HUES64 (cell line): ENCODE results near the gene KDM2B.

Source experiments
- H3K27ac ChIP-seq: 2 replicates; pipeline ENCODE4 v1.7.0; 2013; ENCODE audit warnings: low read depth, low read length, inconsistent platforms
- H3K27me3 ChIP-seq: 2 replicates; pipeline ENCODE4 v1.6.1; 2013; ENCODE audit warnings: mild to moderate bottlenecking, low read length; ENCODE audit not compliant: insufficient read depth
- H3K36me3 ChIP-seq: 2 replicates; pipeline ENCODE4 v1.6.1; 2013; ENCODE audit warnings: mild to moderate bottlenecking, low read length; ENCODE audit not compliant: insufficient read depth
- H3K4me1 ChIP-seq: 2 replicates; pipeline ENCODE4 v1.6.1; 2013; ENCODE audit warnings: mild to moderate bottlenecking, low read length, moderate library complexity; ENCODE audit not compliant: insufficient read depth
- H3K4me3 ChIP-seq: 2 replicates; pipeline ENCODE4 v1.5.1; 2013; ENCODE audit warnings: mild to moderate bottlenecking, low read length, moderate library complexity
- H3K9ac ChIP-seq: 2 replicates; pipeline ENCODE4 v1.6.1; 2013; ENCODE audit warnings: mild to moderate bottlenecking, low read depth, low read length
- H3K9me3 ChIP-seq: 2 replicates; pipeline ENCODE4 v1.6.1; 2013; ENCODE audit warnings: low read depth, low read length; ENCODE audit not compliant: insufficient read depth
- WGBS: fragments of 150-250, 120-280 bp; methylation state at CpG from one replicate; pipeline ENCODE4 v1.1.7; 2013; ENCODE audit warnings: missing lambda C conversion rate; 5-methylcytosine and 5-hydroxymethylcytosine counted together

The KDM2B gene

DNA sequence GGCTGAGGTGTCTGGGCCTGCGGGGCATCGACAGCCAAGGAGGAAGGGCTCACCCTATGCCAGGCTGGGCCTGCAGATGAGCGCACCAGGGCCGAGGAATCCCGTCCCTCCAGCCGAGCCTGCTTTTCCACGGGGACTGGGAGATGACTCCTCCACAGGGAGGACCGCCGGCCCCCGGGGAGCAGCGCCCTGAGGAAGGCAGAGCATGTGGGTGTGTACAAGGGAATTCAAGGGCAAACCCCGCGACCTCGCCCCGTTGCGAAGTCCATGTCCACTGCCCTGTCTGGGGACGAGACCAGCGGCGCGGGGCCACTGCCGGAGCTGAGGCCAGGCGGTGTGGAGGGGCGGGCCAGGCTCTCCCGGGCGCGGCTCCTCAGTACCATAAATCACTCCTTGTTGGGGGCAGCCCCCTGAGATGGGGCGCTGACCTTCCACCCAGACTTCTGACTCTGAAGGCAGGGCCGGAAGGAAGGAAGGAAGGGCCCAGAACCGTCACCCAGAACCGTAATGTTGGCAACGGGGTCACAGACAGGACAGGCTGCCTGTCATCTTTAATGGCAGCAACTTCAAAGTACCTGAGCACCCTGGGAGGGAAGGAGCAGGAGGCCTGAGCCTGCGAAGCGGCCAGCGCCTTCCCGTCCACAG is 128.4 kb downstream of the KDM2B start:
- H3K4me3 ChIP-seq: no peak overlapping the region
- H3K27me3 ChIP-seq: no peaks in the 10 kb centered on the region
- H3K4me1 ChIP-seq: no peaks in the 10 kb centered on the region
- peaks cover 38% of the 10 kb centered on the region for H3K36me3 ChIP-seq
- no peak overlapping the region for H3K27ac ChIP-seq
- WGBS: 96% methylated on average over 35 of the region's 35 CpGs
- H3K9ac ChIP-seq: no peak overlapping the region
- H3K9me3 ChIP-seq: no peaks in the 10 kb centered on the region

DNA sequence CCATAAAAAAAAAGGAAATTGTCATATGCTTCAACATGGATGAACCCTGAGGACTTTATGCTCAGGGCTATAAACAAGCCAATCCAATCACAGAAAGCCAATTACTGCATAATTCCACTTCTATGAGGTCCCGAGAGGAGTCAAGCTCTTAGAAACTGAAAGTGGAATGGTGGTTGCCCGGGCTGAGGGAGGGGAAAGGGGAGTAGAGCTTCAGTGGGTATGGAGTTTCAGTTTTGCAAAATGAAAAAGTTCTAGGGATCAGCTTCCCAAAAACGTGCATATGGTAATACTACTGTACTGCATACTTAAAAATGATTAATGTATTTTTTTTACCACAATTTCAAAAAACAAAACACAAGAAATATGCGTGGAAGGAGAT is 128.9 kb downstream of the KDM2B start:
- no peaks in the 10 kb centered on the region for H3K9me3 ChIP-seq
- no peaks in the 10 kb centered on the region for H3K27me3 ChIP-seq
- H3K4me1 ChIP-seq: no peaks in the 10 kb centered on the region
- no peak overlapping the region for H3K27ac ChIP-seq
- 97% methylated on average over 4 of the region's 4 CpGs for WGBS
- peaks cover 39% of the 10 kb centered on the region for H3K36me3 ChIP-seq
- H3K9ac ChIP-seq: no peak overlapping the region
- no peak overlapping the region for H3K4me3 ChIP-seq

DNA sequence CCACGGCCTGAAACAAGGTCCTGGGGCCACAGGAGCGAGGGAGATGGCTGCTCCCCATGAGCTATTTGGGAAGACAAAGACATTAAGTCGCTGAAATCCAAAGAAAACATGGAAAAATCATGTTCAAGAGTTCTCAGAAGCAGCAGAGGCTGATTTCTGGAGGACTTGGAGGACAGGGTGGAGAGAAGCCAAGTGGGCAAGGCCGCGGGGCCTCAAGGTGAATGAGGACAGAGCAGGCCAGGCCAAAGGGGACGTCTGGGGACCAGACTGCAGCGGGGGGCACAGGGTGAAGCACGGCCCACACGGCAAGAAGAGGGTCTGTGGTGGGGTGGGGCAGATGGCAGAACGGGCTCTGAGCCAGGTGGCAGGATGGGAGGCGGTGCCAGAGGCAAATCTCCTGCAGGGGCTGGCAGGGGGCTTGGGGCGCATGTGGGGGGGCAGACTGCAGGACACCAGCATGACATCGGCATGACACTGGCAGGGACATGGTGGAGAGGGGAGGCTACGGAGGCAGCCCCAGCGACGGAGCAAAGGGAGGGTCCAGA is 132.0 kb downstream of the KDM2B start:
- H3K36me3 ChIP-seq: peaks cover 65% of the 10 kb centered on the region
- no peak overlapping the region for H3K4me3 ChIP-seq
- no peaks in the 10 kb centered on the region for H3K27me3 ChIP-seq
- no peak overlapping the region for H3K9ac ChIP-seq
- H3K27ac ChIP-seq: no peak overlapping the region
- 92% methylated on average over 16 of the region's 16 CpGs for WGBS
- no peaks in the 10 kb centered on the region for H3K4me1 ChIP-seq
- no peaks in the 10 kb centered on the region for H3K9me3 ChIP-seq

GRCh38 chr12:121446750-121447149 is 134.1 kb downstream of the KDM2B start:
- no peak overlapping the region for H3K4me3 ChIP-seq
- 88% methylated on average over 3 of the region's 3 CpGs for WGBS
- H3K36me3 ChIP-seq: peaks cover 69% of the 10 kb centered on the region
- H3K9me3 ChIP-seq: no peaks in the 10 kb centered on the region
- H3K4me1 ChIP-seq: no peaks in the 10 kb centered on the region
- no peaks in the 10 kb centered on the region for H3K27me3 ChIP-seq
- no peak overlapping the region for H3K9ac ChIP-seq
- H3K27ac ChIP-seq: no peak overlapping the region

DNA sequence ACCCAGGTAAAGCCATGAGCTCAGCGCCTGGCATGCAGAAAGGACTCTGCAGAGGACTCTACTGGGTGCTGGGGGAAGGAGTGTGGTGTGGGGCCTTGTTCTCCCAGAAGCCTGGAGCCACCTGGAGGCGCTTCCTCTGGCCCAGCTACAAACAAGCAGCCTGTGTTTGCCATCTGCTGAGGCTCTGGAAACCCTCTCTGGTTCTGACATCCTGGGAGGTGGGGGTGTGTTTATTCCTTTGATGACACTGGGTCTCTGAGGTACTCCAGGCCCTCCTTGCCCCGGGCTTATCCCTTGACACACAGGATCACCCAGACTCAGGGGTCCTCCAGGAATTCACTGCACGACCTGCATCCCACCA is 136.0 kb downstream of the KDM2B start:
- peaks cover 78% of the 10 kb centered on the region for H3K36me3 ChIP-seq
- H3K4me3 ChIP-seq: no peak overlapping the region
- H3K9me3 ChIP-seq: no peaks in the 10 kb centered on the region
- 96% methylated on average over 4 of the region's 4 CpGs for WGBS
- H3K9ac ChIP-seq: no peak overlapping the region
- H3K27me3 ChIP-seq: no peaks in the 10 kb centered on the region
- no peak overlapping the region for H3K27ac ChIP-seq
- H3K4me1 ChIP-seq: no peaks in the 10 kb centered on the region

DNA sequence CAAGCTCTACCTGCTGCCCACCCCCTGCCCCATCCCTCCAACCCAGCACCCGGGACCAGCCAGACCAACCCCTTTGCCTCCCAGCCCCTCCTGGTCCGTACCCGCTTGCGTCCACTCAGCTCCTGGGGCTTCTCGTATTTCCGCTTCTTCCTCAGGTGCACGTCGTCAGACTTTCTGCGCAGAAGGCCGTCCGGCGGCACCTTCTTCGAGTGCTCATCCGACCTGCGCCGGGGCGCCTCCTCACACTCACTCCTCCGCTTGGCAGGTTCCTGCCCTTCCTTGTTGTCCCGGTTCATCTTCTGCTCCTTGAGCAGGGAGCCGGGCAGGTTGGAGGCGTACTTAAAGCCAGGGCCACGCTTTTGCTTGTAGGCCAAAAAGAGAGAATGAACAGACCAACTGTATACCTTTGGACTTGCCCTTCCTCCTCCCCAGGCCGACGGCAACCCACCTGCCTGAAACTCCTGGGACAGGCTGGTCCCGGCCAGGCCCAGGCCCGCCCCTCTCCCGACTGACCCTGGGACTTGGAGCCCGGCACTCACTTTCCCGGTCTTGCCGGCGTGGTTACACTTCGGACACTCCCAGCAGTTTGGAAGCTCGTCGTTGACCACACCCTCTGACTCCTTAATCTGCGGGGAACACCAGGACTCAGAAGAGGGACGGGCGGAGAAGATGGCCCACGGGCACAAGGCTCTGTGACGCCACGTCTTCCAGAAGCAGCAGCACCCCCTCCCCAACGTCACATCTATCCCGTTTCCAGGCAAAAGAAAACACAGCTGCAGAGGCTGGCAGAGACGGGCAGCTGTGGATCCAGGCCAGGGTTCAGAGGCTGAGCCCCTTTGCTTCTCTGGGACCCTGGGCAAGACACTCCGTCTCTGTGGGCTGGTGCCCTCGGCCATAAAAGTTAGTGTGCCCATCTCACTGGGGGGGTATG is 136.6 kb downstream of the KDM2B start:
- no peak overlapping the region for H3K9ac ChIP-seq

DNA sequence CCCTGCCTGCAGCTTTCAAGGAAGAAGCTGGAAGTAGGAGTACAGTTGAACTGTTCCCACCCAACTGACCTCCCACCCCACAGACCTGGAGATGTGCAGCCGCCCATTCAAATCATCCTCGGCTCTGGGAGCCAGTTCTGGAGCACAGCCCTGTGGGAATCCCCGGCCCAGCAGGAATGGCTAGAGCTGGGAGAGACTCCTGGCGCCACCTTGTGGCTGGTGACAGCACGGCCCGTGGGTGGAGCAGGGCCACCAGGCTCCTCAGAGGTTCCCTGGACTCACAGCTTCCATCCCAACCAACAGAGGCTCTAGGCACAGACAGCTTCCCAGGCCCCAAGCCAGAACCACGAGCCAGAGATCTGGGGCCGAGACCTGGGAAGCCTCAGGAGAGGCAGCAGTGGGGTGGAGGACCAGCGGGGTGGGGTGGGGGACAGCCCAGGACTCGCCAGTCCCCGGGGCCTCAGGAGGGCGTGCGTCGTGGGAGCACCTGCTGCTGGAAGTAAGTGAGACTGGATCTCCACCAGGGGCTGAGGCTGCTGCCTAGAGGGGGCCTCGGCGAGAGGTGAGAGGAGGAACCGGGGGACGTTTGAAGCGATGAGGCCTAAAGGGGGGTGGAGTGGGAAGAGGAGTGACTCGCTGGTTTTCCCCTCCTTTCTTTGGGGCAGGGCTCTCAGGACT is 137.5 kb downstream of the KDM2B start:
- peaks cover 81% of the 10 kb centered on the region for H3K36me3 ChIP-seq
- peak overlapping the region; percentile 16; the same call in 1 of the 2 replicates for H3K27ac ChIP-seq
- no peaks in the 10 kb centered on the region for H3K27me3 ChIP-seq
- no peaks in the 10 kb centered on the region for H3K4me1 ChIP-seq
- 63% methylated on average over 20 of the region's 20 CpGs for WGBS
- H3K4me3 ChIP-seq: no peak overlapping the region
- no peaks in the 10 kb centered on the region for H3K9me3 ChIP-seq
- H3K9ac ChIP-seq: no peak overlapping the region

More for the DNA sequence above, 136.6 kb downstream of the KDM2B start:
- Histone ChIP-seq H3K4me3 (no peak overlapping the region), H3K27ac (no peak overlapping the region), H3K27me3 (no peaks in the 10 kb centered on the region), H3K4me1 (no peaks in the 10 kb centered on the region), H3K9me3 (no peaks in the 10 kb centered on the region), H3K36me3 (peaks cover 79% of the 10 kb centered on the region)
- 91% methylated on average over 45 of the region's 45 CpGs for WGBS

DNA sequence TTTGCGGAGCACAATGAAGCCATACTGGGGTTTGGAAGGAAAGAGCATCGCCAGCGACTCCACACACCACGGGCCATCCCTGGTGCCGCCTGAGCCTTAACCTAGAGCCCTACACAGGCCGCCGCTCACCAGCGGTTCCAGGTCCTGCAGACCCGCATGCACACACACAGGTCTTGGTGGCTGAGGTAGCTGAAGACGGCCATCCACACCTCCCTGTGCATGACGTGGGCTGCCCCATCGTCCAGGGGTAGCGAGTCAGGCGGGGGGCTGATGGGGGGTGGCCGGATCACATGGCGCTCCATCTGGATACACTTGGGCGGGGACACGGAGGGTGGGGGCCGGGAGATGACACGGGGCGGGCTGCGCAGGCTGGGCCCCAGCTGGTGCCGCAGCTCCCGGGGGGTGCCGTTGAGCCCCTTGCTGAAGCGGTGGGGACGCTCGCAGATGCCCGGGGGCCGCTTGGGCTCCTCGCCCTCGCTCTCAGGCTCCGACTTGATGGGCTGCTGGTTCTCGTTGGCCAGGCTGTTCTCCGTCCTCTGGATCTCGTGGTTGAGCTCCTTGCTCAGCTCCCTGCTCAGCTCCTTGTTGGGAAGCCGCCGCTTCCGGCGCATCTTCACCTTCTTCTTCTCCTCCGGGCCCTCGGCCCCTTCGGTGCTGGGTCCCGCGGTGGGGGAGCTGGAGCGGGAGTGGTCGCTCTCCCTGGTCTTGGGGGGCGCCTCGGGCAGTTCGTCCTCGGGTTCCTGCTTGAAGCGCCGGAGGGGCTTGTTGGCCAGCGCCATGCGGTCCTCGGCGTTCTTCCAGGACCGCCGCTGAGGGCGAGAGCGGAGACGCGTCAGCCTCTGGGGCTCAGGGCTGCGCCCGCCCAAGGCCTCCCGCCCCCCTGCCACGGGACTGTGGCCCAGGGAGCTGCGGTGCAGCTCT is 138.5 kb downstream of the KDM2B start:
- no peaks in the 10 kb centered on the region for H3K9me3 ChIP-seq
- H3K4me1 ChIP-seq: no peaks in the 10 kb centered on the region
- no peak overlapping the region for H3K4me3 ChIP-seq
- no peak overlapping the region for H3K27ac ChIP-seq
- 96% methylated on average over 68 of the region's 68 CpGs for WGBS
- H3K36me3 ChIP-seq: peaks cover 85% of the 10 kb centered on the region
- H3K9ac ChIP-seq: no peak overlapping the region
- no peaks in the 10 kb centered on the region for H3K27me3 ChIP-seq

DNA sequence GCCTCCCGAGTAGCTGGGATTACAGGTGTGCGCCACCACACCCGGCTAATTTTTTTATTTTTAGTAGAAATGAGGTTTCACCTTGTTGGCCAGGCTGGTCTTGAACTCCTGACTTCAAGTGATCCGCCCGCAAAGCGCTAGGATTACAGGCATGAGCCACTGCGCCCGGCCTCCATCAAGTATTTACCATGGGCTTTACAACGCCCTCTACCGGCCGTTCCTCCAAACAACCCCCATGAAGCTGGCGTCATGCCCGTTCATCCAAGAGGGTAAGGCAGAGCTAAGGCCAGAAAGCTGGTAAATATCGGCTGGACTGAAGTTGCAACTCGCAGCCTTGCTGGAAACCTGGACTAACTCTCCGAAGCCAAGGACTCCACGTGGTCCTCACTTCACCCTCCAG is 139.3 kb downstream of the KDM2B start:
- WGBS: 94% methylated on average over 17 of the region's 17 CpGs
- Histone ChIP-seq H3K27me3 (no peaks in the 10 kb centered on the region), H3K36me3 (peaks cover 87% of the 10 kb centered on the region), H3K9ac (no peak overlapping the region), H3K9me3 (0 out of 2 replicates have a peak, but pooled peaks cover 6% of the 10 kb centered on the region), H3K4me3 (no peak overlapping the region), H3K4me1 (no peaks in the 10 kb centered on the region), H3K27ac (no peak overlapping the region)

DNA sequence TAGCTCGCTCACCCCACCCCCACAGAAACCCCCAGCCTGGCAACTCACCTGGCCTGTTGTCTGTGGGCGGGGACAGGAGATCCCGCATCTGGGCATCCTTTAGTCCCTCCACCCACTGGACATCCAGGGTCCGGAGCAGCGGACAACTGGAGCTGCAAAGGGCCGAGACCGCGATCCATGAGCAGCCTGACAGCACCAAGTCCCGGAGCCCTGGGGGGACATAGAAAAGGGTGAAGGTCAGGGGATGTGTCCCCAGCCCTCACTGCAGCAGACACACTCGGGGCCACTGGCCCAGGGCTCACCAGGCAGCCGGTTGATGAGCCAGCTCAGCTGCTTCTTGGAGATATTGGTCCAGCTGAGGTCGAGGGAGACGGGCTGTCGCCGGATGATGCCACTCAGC is 140.1 kb downstream of the KDM2B start:
- Histone ChIP-seq H3K9me3 (0 out of 2 replicates have a peak, but pooled peaks cover 6% of the 10 kb centered on the region), H3K27ac (no peak overlapping the region), H3K4me1 (no peaks in the 10 kb centered on the region), H3K9ac (no peak overlapping the region), H3K27me3 (no peaks in the 10 kb centered on the region), H3K4me3 (no peak overlapping the region), H3K36me3 (peaks cover 89% of the 10 kb centered on the region)
- WGBS: 96% methylated on average over 15 of the region's 15 CpGs
